Endometrium (tissue), 2 donors: Measurements from ENCODE around the gene UBE2K.
"Not testable (repeated sequence)": the region's sequence is repeated elsewhere in the genome, so short reads cannot be mapped to it uniquely, and the experiment has no call there.

Experiments used
- FAIRE-seq: peaks from 2 replicates; lab custom pipeline; 2012; peaks lifted over from hg19 to GRCh38; lab: Jason Lieb, UNC
- donor health status: control.
- donor health status: control.

The UBE2K gene

DNA sequence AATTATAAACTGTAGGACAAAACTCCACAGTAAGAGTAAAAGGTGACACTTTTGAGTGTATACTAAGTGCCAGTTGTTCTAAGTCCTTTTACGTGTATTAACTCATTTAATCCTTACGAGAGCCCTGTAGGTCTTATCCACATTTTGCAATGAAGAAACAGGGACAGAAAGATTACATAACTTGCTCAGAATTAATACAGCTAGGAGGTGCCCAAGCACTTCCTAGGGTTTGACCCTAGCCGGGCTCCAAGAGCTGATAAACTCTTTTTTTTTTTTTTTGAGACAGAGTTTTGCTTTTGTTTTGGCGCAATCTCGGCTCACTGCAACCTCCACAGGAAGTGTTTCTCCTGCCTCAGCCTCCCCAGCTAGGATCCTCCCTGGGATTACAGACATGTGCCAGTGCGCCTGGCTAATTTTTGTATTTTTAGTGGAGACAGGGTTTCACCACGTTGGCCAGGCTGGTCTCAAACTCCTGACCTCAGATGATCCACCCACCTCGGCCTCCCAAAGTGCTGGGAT, 110.4 kb downstream of the UBE2K start:
- no peak for FAIRE-seq

DNA sequence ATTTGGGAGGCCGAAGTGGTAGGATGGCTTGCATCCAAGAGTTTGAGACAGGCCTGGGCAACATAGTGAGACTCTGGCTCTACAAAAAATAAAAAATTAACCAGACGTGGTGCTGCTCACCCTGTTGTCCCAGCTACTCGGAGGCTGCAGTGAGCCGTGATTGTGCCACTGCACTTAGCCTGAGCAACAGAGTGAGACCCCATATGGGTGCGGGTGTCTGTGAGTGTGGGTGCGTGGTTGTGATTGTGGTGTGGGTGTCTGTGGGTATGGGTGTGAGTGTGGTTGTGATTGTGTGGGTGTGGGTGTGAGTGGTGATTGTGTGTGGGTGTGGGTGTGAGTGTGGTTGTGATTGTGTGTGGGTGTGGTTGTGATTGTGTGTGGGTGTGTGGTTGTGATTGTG, 114.6 kb downstream of the UBE2K start:
- FAIRE-seq: no peak

DNA sequence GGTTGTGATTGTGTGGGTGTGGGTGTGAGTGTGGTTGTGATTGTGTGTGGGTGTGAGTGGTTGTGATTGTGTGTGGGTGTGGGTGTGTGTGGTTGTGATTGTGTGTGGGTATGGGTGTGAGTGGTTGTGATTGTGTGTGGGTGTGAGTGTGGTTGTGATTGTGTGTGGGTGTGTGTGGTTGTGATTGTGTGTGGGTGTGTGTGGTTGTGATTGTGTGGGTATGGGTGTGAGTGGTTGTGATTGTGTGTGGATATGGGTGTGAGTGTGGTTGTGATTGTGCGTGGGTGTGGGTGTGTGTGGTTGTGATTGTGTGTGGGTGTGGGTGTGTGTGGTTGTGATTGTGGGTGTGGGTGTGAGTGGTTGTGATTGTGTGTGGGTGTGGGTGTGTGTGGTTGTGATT, 115.1 kb downstream of the UBE2K start:
- not testable (repeated sequence) for FAIRE-seq

DNA sequence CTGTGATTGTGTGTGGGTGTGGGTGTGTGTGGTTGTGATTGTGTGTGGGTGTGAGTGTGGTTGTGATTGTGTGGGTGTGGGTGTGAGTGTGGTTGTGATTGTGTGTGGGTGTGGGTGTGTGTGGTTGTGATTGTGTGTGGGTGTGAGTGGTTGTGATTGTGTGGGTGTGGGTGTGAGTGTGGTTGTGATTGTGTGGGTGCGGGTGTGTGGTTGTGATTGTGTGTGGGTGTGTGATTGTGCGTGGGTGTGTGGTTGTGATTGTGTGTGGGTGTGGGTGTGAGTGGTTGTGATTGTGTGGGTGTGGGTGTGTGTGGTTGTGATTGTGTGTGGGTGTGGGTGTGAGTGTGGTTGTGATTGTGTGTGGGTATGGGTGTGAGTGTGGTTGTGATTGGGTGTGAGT, 115.8 kb downstream of the UBE2K start:
- FAIRE-seq: not testable (repeated sequence)

DNA sequence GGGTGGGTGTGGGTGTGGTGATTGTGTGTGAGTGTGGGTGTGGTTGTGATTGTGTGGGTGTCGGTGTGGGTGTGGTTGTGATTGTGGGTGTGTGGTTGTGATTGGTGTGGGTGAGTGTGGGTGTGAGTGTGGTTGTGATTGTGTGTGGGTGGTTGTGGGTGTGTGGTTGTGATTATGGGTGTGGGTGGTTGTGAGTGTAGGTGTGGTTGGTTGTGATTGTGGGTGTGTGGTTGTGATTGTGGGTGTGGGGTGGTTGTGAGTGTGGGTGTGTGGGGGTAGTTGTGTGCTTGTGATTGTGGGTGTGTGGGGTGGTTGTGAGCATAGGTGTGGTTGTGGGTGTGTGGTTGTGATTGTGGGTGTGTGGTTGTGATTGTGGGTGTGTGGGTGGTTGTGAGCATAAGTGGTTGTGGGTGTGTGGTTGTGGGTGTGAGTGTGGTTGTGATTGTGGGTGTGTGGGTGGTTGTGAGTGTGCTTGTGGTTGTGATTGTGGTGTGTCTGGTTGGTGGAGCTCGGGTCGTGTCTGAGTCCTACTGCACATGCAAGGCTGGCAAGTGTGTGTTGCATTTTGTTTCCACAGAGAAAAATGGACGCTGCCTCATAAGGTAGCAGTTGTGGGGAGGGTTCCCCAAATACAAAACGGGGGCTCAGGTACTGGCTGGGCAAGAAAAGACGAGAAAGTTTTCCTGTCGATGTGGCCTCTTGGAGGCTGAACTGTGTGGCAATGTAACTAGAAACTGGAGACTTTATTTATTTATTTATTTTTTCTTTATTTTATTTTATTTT, 116.7 kb downstream of the UBE2K start:
- FAIRE-seq: no peak

DNA sequence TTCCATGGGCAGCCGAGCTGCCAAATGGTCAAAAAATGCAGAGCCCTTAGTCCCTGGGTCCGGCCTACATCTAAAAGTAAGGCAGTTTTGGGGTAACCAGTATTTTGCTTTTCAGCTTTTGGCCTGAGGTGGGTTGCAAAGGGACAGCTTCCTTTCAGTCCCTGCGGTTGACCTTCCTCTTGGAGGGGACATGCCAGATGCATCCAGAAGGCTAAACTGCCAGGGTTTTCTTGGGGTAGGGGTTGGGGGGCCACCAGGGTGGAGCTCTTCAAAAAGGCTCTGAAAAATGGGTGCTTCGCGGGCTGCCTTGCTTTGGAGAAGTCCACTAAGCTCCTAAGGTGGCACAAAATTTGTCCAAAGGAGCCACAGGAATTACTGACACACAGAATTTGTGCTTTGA, 120.7 kb downstream of the UBE2K start:
- no peak for FAIRE-seq

DNA sequence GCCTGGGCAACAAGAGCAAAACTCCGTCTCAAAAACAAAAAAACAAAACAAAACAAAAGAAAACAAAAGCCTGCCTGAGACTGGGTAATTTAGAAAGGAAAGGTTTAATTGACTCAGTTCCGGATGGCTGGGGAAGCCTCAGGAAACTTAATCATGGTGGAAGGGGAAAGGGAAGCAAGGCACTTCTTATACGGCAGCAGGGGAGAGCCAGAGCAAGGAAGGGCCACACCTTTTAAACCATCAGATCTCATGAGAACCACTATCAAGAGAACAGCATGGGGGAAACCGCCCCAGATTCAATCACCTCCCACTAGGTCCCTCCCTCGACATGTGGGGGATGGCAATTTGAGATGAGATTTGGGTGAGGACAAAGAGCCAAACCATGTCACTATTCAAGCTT, 122.2 kb downstream of the UBE2K start:
- no peak for FAIRE-seq

DNA sequence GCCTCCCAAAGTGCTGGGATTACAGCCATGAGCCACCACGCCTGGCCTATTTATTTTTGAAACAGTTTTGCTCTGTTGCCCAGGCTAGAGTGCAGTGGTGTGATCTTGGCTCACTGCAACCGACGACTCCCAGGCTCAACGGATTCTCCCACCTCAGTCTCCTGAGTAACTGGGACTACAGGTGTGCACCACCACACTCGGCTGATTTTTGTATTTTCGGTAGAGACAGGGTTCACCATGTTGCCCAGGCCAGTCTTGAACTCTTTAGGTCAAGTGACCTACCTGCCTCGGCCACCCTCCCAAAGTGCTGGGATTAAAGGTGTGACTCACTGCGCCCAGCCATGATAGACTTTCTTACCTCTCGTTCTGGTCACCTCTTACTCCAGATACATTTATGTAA, 124.0 kb downstream of the UBE2K start:
- FAIRE-seq: no peak

DNA sequence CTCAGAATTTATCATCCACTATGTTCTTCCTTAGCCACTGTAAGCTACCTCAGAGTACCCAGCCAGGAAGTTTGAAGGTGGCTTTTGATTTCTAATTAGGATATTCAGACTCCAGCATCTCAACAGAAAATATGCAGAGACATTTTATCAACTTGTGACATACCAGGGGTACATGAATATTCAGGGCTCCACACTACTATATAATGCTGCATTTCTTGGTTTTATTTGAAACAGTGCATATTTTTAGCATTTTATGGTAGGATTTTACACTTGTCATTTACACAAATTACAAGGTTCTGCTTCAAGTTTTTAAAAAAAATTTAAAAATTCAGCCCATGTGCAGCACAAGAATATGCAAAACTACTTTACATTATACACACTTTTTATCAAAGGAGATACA, 124.7 kb downstream of the UBE2K start:
- no peak for FAIRE-seq

DNA sequence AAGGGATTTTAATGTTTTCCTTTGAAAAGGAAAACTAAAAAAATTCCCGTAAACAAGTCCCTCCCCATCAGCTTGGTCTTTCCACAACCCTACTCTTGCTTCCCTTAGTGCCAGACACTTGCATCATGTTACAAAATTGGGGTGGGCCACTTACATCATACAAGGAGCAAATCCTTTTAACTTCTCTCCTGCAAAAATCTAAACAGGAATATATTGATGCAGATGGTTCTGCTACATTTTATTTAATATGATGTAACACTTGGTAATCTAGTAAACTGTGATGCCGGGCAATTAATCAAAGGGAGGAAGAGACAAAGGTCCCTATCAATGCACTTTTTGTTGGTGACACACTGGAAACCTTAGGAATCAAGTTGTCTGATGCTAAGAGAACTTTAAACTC, 125.3 kb downstream of the UBE2K start:
- peak; percentile 66 for FAIRE-seq

DNA sequence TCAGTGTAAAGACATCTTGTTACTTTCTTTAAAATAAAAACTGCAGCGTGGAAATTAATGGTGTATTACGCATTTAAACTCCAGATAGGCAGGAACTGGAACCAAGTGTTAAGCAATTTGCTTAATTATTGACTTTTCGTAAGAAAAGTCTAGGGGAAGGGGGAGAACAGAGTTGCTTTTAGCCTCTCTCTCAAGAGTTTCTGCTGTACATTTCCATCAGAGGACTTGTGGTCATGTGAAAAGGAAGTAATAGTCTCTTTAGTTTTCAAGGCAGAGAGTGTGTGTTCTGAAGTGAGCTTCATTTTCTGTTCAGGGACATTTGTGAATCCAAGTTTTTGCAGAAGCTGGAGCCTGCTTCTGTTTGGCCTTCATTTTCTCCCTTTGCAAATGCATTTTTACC, 127.2 kb downstream of the UBE2K start:
- FAIRE-seq: no peak

DNA sequence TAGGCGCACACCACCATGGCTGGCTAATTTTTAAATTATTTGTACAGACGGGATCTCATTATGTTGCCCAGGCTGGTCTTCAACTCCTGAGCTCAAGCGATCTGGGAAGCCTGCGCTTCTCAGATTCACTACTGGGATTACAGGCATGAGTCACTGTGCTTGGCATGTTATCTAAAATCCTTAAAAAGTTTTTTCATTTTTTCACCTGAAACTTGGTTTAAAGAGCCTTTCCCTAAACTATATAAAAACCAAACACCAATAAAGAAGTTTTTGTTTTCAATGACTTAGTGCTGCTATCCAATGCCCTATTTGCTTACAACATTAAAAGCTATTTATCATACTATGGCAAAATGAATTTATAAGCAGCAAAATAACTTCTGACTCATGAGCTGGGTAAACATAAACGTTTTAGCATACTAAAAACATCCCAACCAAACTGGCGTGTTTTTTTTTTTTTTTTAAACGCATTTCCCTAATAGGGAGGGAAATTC, 127.8 kb downstream of the UBE2K start:
- no peak for FAIRE-seq
